OCI-LY7 (cell line): Measurements from ENCODE around the gene BNIP3. TPM values are rescaled to one million over a fixed set of nuclear protein-coding genes. Genes with fewer than 3 reads are reported as not detected.

Experiments used
- BruUV-seq: library from RNA; stranded (reverse); fragments of 400-500 nt; replicated peaks from 2 replicates; lab custom pipeline; 2021; lab: Mats Ljungman, UMichigan
- CTCF ChIA-PET: fragments of 300-600 bp; sonication (Branson Sonifier 250); formaldehyde crosslinking; loops from one replicate; lab custom pipeline; 2022; ENCODE audit warnings: antibody characterized with exemption; ENCODE audit not compliant: unreplicated experiment; lab: Charles Lee
- POLR2A ChIA-PET: fragments of 300-600 bp; sonication (Branson Sonifier 250); formaldehyde crosslinking; loops from one replicate; lab custom pipeline; 2022; ENCODE audit warnings: antibody characterized with exemption; lab: Charles Lee
- DNase-seq: peaks from one replicate; pipeline ENCODE4 v3.0.0-alpha.2; 2015; ENCODE audit warnings: low spot score
- H2AFZ ChIP-seq: fragments of 200-600 bp; sonication (generic), shearing (Covaris generic); 2 replicates; pipeline ENCODE4 v1.6.1; 2014; ENCODE audit warnings: mild to moderate bottlenecking, antibody characterized with exemption, low read length, moderate library complexity
- H3K27ac ChIP-seq: fragments of 200-600 bp; sonication (generic); 2 replicates; pipeline ENCODE4 v1.5.1; 2014; ENCODE audit warnings: mixed run types, low read depth, mild to moderate bottlenecking, moderate library complexity, low read length, inconsistent platforms; ENCODE audit not compliant: poor library complexity, severe bottlenecking
- H3K36me3 ChIP-seq: fragments of 200-600 bp; sonication (generic); 2 replicates; pipeline ENCODE4 v1.6.1; 2014; ENCODE audit warnings: mild to moderate bottlenecking, antibody characterized with exemption, low read length, moderate library complexity, mixed read lengths; ENCODE audit not compliant: insufficient read depth
- H3K4me1 ChIP-seq: fragments of 200-600 bp; sonication (generic); 2 replicates; pipeline ENCODE4 v1.5.1; 2014; ENCODE audit warnings: mild to moderate bottlenecking, low read length; ENCODE audit not compliant: insufficient read depth, poor library complexity, severe bottlenecking
- H3K4me2 ChIP-seq: fragments of 200-600 bp; sonication (generic); 2 replicates; pipeline ENCODE4 v1.6.1; 2014; ENCODE audit warnings: mild to moderate bottlenecking, low read length
- H3K4me3 ChIP-seq: fragments of 200-600 bp; sonication (generic); 2 replicates; pipeline ENCODE4 v1.5.1; 2014; ENCODE audit warnings: mild to moderate bottlenecking, low read depth, low read length; ENCODE audit not compliant: poor library complexity, severe bottlenecking
- H3K79me2 ChIP-seq: fragments of 200-600 bp; sonication (generic); 2 replicates; pipeline ENCODE4 v1.6.1; 2016; ENCODE audit warnings: low read depth, mild to moderate bottlenecking, low read length, moderate library complexity, mixed read lengths; ENCODE audit not compliant: insufficient read depth
- H3K9me2 ChIP-seq: fragments of 200-600 bp; sonication (generic); 2 replicates; pipeline ENCODE4 v1.6.1; 2016; ENCODE audit warnings: mild to moderate bottlenecking, low read length, mixed read lengths; ENCODE audit not compliant: insufficient read depth
- H3K9me3 ChIP-seq: fragments of 200-600 bp; sonication (generic); 2 replicates; pipeline ENCODE4 v1.6.1; 2014; ENCODE audit warnings: mild to moderate bottlenecking, mixed run types, low read length, mixed read lengths
- H4K20me1 ChIP-seq: fragments of 200-600 bp; sonication (generic); 2 replicates; pipeline ENCODE4 v1.6.1; 2014; ENCODE audit warnings: mild to moderate bottlenecking, antibody characterized with exemption, low read length, moderate library complexity, mixed read lengths; ENCODE audit not compliant: insufficient read depth
- CTCF ChIP-seq: fragments of 200-600 bp; sonication (generic); conservative IDR thresholded peaks from 2 replicates; pipeline ENCODE4 v1.5.1; 2014; ENCODE audit warnings: mild to moderate bottlenecking, antibody characterized with exemption, low read length, moderate library complexity, mixed read lengths
- EZH2phosphoT487 ChIP-seq: fragments of 200-600 bp; sonication (generic); IDR thresholded peaks from 2 replicates; pipeline ENCODE4 v1.6.1; 2018; ENCODE audit warnings: low read depth, borderline replicate concordance, mild to moderate bottlenecking, mixed run types, antibody characterized with exemption, low read length, moderate library complexity, mixed read lengths
- intact Hi-C: fragments of 100-400 bp; cut with micrococcal nuclease; formaldehyde crosslinking; loops from one replicate; pipeline ENCODE4 v1.10.0; 2022; ENCODE audit not compliant: unreplicated experiment
- total RNA-seq, 2 experiments: library from RNA; depleted of rRNA in 1 of 2; stranded (reverse); fragments of >200 nt in 1 of 2; shearing (Covaris generic) in 1 of 2; gene quantifications; 2 replicates each; pipeline ENCODE4 v1.2.3, GENCODE V29; 2014 to 2022

The BNIP3 gene
- total RNA-seq, 2 experiments from 2014 or later: 60.1 to 99.8 TPM

- CTCF ChIA-PET: no interaction called here
- Histone ChIP-seq H3K36me3 (peaks cover 26% of the 10 kb centered on the region), H3K79me2 (peaks cover 93% of the 10 kb centered on the region), H4K20me1 (no peaks in the 10 kb centered on the region; the same call in 1 of the 2 replicates), H3K27ac (no peak overlapping the region), H3K9me3 (peaks cover 14% of the 10 kb centered on the region), H2AFZ (no peak overlapping the region), H3K9me2 (no peaks in the 10 kb centered on the region), H3K4me3 (no peak overlapping the region), H3K4me1 (peaks cover 9% of the 10 kb centered on the region), H3K4me2 (no peak overlapping the region)
- TF ChIP-seq CTCF: no peak
- no peak for TF ChIP-seq EZH2phosphoT487
- POLR2A ChIA-PET: no interaction called here
- DNase-seq: no peak
- intact Hi-C loops: no loop called here
- BruUV-seq: no TSS peak
Observed at GRCh38 chr10:131929122-131929845, 52.4 kb downstream of the BNIP3 start.

GRCh38 chr10:131928248-131929095, 53.3 kb downstream of the BNIP3 start:
- no TSS peak for BruUV-seq
- H3K4me1 ChIP-seq: peaks cover 9% of the 10 kb centered on the region
- no peak for DNase-seq
- POLR2A ChIA-PET: no interaction called here
- intact Hi-C loops: no loop called here
- H3K79me2 ChIP-seq: peaks cover 93% of the 10 kb centered on the region
- H3K27ac ChIP-seq: no peak overlapping the region
- no peaks in the 10 kb centered on the region; the same call in 1 of the 2 replicates for H4K20me1 ChIP-seq
- peak overlapping the region; percentile 19; the same call in 1 of the 2 replicates for H3K4me2 ChIP-seq
- CTCF ChIA-PET: no interaction called here
- no peaks in the 10 kb centered on the region for H3K9me2 ChIP-seq
- H3K4me3 ChIP-seq: no peak overlapping the region
- no peak overlapping the region for H2AFZ ChIP-seq
- no peak for TF ChIP-seq EZH2phosphoT487
- TF ChIP-seq CTCF: no peak
- peaks cover 15% of the 10 kb centered on the region for H3K9me3 ChIP-seq
- peaks cover 30% of the 10 kb centered on the region for H3K36me3 ChIP-seq
